Lower lobe of right lung (tissue), 2 donors: ENCODE measurements around the gene ANAPC10. TPM values are rescaled to one million over a fixed set of nuclear protein-coding genes. Genes with fewer than 3 reads are reported as not detected.
"Not testable (repeated sequence)": the region's sequence is repeated elsewhere in the genome, so short reads cannot be mapped to it uniquely, and the experiment has no call there.

Experiments used
- ATAC-seq, 2 donors: fragments of 200-7000 bp; cut with Tn5 transposase; one replicate each; pipeline ENCODE4 v1.9.1; 2020 to 2022; ENCODE audit warnings: mild to moderate bottlenecking in 2 of 2, moderate library complexity in 2 of 2
- DNase-seq: peaks from one replicate; pipeline ENCODE4 v3.0.0-alpha.2; 2020
- H3K27ac ChIP-seq: fragments of 200-600 bp; one replicate; pipeline ENCODE4 v1.8.0; 2022
- H3K27me3 ChIP-seq: fragments of 200-600 bp; one replicate; pipeline ENCODE4 v1.8.0; 2022; ENCODE audit warnings: low read depth
- H3K36me3 ChIP-seq: fragments of 200-600 bp; one replicate; pipeline ENCODE4 v1.8.0; 2022; ENCODE audit warnings: mild to moderate bottlenecking
- H3K4me1 ChIP-seq: fragments of 200-600 bp; one replicate; pipeline ENCODE4 v1.8.0; 2022
- H3K4me3 ChIP-seq: fragments of 200-600 bp; one replicate; pipeline ENCODE4 v1.8.0; 2022; ENCODE audit warnings: mild to moderate bottlenecking
- H3K9me3 ChIP-seq: fragments of 200-600 bp; one replicate; pipeline ENCODE4 v1.8.0; 2022
- intact Hi-C: fragments of 100-400 bp; cut with DNase I; formaldehyde crosslinking; loops from one replicate; pipeline ENCODE4 v1.11.0; 2022
- total RNA-seq: library from RNA; stranded (reverse); fragmentation: NEBNext Ultra II Directional; extraction: Animal tissue kit (Norgen Biotek cat#: 25700); gene quantifications from one replicate; pipeline ENCODE4 v1.2.1, GENCODE V29; 2021
- TF ChIP-seq, protein P1 (sequence below): fragments of 200-600 bp; IDR thresholded peaks from one replicate; pipeline ENCODE4 v1.8.0; 2022; ENCODE audit warnings: antibody characterized with exemption, mild to moderate bottlenecking
- donor health status: DM: no; HTN: yes; CAD: no; lungs with severe emphysema.

ANAPC10 gene
- total RNA-seq, 1 donor from 2014 or later = 20.5 TPM

DNA sequence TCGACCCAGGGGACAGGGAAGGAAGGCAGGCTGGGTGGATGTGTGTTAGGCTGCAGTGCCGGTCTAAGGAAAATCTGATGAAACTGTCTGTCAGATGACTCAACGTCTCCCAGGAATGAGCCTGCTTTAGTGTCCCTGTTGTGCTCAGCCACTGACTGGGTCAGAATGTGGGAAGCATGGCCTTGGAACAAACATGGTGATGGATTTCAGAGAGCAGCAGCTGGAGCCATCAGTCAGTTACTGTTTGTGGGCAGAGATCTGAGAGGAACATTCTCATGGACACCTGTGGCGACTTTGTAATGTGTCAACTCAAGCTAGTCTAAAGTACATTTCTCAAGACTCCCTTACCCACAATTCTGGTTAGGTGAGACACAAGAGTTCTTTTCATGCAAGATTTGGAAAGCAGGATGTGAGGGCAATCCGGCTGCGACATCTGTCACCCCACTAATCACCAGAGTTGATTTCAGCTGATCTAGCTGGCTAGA lies 63.2 kb downstream of the ANAPC10 start:
- Histone ChIP-seq H3K4me3 (no peak overlapping the region), H3K36me3 (peaks cover 22% of the 10 kb centered on the region), H3K9me3 (no peaks in the 10 kb centered on the region), H3K4me1 (no peaks in the 10 kb centered on the region), H3K27ac (no peak overlapping the region), H3K27me3 (no peaks in the 10 kb centered on the region)
- ATAC-seq = no peak
- no peak for DNase-seq
- TF ChIP-seq, protein P1, sequence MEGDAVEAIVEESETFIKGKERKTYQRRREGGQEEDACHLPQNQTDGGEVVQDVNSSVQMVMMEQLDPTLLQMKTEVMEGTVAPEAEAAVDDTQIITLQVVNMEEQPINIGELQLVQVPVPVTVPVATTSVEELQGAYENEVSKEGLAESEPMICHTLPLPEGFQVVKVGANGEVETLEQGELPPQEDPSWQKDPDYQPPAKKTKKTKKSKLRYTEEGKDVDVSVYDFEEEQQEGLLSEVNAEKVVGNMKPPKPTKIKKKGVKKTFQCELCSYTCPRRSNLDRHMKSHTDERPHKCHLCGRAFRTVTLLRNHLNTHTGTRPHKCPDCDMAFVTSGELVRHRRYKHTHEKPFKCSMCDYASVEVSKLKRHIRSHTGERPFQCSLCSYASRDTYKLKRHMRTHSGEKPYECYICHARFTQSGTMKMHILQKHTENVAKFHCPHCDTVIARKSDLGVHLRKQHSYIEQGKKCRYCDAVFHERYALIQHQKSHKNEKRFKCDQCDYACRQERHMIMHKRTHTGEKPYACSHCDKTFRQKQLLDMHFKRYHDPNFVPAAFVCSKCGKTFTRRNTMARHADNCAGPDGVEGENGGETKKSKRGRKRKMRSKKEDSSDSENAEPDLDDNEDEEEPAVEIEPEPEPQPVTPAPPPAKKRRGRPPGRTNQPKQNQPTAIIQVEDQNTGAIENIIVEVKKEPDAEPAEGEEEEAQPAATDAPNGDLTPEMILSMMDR = no peak
- intact Hi-C loops = no loop called here

DNA sequence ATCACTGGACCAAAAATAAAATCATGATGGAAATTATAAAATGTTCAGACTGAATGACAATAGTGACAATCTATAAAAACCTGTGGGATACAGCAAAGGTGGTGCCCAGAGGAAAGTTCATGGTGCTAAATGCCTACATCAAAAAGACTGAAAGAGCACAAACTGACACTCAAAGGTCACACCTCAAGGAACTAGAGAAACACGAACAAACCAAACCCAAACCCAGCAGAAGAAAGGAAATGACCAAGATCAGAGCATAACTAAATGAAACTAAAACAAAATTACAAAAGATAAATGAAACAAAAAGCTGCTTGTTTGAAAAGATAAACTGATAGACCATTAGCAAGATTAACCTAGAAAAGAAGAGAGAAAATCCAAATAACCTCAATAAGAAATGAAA lies 78.7 kb downstream of the ANAPC10 start:
- no peak for DNase-seq
- Histone ChIP-seq H3K4me1 (no peaks in the 10 kb centered on the region), H3K9me3 (peaks cover 13% of the 10 kb centered on the region), H3K36me3 (no peaks in the 10 kb centered on the region), H3K27ac (no peak overlapping the region), H3K27me3 (no peaks in the 10 kb centered on the region), H3K4me3 (no peak overlapping the region)
- intact Hi-C loops = no loop called here
- no peak for ATAC-seq
- TF ChIP-seq, protein P1 = no peak

DNA sequence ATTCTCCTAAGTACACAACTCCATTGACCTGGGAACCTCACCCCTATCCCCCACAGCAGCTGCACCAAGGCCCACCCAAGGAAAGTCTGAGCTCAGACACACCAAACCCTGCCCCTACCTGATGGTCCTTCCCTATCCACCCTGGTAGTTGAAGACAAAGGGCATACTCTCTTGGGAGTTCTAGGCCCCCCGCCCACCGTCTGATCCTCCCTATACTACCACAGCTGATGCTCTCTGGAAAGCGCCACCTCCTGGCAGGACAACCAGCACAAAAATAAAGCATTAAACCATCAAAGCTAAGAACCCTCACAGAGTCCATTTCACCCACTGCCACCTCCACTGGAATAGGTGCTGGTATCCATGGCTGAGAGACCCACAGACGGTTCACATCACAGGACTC lies 83.6 kb downstream of the ANAPC10 start:
- Histone ChIP-seq H3K9me3 (no peaks in the 10 kb centered on the region), H3K27ac (no peak overlapping the region), H3K27me3 (no peaks in the 10 kb centered on the region), H3K4me1 (no peaks in the 10 kb centered on the region), H3K36me3 (no peaks in the 10 kb centered on the region), H3K4me3 (no peak overlapping the region)
- intact Hi-C loops = no loop called here
- TF ChIP-seq, protein P1 = no peak
- DNase-seq = no peak
- no peak for ATAC-seq

DNA sequence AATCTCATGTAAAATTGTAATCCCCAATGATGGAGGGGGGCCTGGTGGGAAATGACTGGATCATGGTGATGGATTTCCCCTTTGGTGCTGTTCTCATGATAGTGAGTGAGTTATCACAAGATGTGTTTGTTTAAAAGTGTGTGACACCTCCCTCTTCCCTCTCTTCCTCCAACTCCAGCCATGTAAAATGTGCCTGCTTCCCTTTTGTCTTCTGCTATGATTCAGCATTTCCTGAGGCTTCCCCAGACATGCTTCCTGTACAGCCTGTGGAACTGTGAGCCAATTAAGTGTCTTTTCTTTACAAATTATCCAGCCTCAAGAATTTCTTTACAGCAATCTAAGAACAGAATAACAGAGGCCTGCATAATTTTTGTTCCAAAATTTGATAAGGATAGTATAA lies 85.2 kb downstream of the ANAPC10 start:
- no peaks in the 10 kb centered on the region for H3K36me3 ChIP-seq
- TF ChIP-seq, protein P1 = no peak
- H3K27ac ChIP-seq = no peak overlapping the region
- DNase-seq = no peak
- intact Hi-C loops = no loop called here
- peak in 1 of 2 donors; percentile 61 for ATAC-seq
- no peaks in the 10 kb centered on the region for H3K27me3 ChIP-seq
- no peaks in the 10 kb centered on the region for H3K9me3 ChIP-seq
- H3K4me1 ChIP-seq = no peaks in the 10 kb centered on the region
- H3K4me3 ChIP-seq = no peak overlapping the region

DNA sequence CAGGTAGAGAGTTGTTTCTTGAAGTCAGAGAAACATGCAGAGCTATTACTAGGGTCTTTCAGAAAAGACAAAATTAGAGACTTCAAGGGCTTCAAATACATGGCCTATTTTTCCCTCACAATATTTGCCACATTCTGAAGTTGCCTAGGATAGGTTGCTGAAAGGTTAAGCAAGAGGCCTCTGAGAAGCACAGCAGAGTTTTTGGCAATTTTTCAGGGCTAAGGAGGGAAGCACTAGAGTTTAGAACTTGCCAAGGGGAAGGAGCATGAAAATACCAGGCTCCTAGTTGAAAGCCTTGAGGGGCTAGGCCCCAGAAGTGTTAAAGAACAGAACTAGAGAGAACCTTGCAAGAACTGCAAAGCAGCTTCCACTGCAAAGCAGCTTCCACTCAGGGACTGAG lies 86.4 kb downstream of the ANAPC10 start:
- no peak for DNase-seq
- ATAC-seq = no peak
- intact Hi-C loops = no loop called here

DNA sequence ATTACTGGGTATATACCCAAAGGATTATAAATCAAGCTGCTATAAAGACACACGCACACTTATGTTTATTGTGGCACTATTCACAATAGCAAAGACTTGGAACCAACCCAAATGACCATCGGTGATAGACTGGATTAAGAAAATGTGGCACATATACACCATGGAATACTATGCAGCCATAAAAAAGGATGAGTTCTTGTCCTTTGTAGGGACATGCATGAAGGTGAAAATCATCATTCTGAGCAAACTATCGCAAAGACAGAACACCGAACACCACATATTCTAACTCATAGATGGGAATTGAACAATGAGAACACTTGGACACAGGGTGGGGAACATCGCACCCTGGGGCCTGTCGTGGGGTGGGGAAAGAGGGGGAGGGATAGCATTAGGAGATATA lies 87.7 kb downstream of the ANAPC10 start:
- H3K4me3 ChIP-seq, intact Hi-C loops, H3K27ac ChIP-seq, H3K36me3 ChIP-seq, DNase-seq, ATAC-seq, H3K9me3 ChIP-seq, H3K27me3 ChIP-seq, H3K4me1 ChIP-seq: not testable (repeated sequence)

More for the DNA sequence above, 86.4 kb downstream of the ANAPC10 start:
- no peak overlapping the region for H3K4me3 ChIP-seq
- H3K4me1 ChIP-seq = no peaks in the 10 kb centered on the region
- no peaks in the 10 kb centered on the region for H3K36me3 ChIP-seq
- no peak overlapping the region for H3K27ac ChIP-seq
- TF ChIP-seq, protein P1 = no peak
- no peaks in the 10 kb centered on the region for H3K9me3 ChIP-seq
- H3K27me3 ChIP-seq = no peaks in the 10 kb centered on the region
